ENCODE data around the gene RAMP1. TPM values are rescaled to one million over a fixed set of nuclear protein-coding genes. Genes with fewer than 3 reads are reported as not detected.

RAMP1 gene
- total and polyA plus RNA-seq, 8 donors = 53.3 to 87.6 (median 61.7) TPM

- WGBS, 2 donors = 31 to 36% methylated on average over 11 of the region's 11 CpGs
- H3K27me3 ChIP-seq = no peaks in the 10 kb centered on the region
- FAIRE-seq = no peak
- intact Hi-C loops (cut with DNase I) = no loop called here
- peak overlapping the region; percentile 89 to 94 (median 92) for H3K27ac ChIP-seq
- TF ChIP-seq CTCF (IDR thresholded peaks at IDR 0.05) = no peak
- H3K4me3 ChIP-seq = peak overlapping the region in 2 of 4 donors; percentile 69 to 73
- DNase-seq = peak in 1 of 6 donors; percentile 22
- ATAC-seq = peak in 2 of 4 donors; percentile 2 to 5
- H3K4me1 ChIP-seq = peaks cover 33 to 51% (median 42%) of the 10 kb centered on the region in 3 donors
- H3K9me3 ChIP-seq = no peaks in the 10 kb centered on the region
- H3K36me3 ChIP-seq = no peaks in the 10 kb centered on the region
These were observed 2.6 kb downstream of the RAMP1 start for GRCh38 chr2:237861875-237862527.

GRCh38 chr2:237862528-237862895, 3.1 kb downstream of the RAMP1 start:
- H3K4me1 ChIP-seq = peaks cover 33 to 51% (median 42%) of the 10 kb centered on the region in 3 donors

GRCh38 chr2:237863102-237863511, 3.7 kb downstream of the RAMP1 start:
- Histone ChIP-seq H3K9me3 (no peaks in the 10 kb centered on the region), H3K4me3 (no peak overlapping the region), H3K4me1 (peaks cover 33 to 54% (median 42%) of the 10 kb centered on the region in 3 donors), H3K36me3 (no peaks in the 10 kb centered on the region), H3K27me3 (no peaks in the 10 kb centered on the region), H3K27ac (peak overlapping the region in 3 of 4 donors; percentile 34 to 94 (median 93))
- ATAC-seq (no peak), FAIRE-seq (no peak), DNase-seq (peak in 1 of 6 donors; percentile 14)
- WGBS, 2 donors = 72 to 83% methylated on average over 4 of the region's 4 CpGs
- intact Hi-C loops (cut with DNase I) = no loop called here
- no peak for TF ChIP-seq CTCF (IDR thresholded peaks at IDR 0.05)

More at GRCh38 chr2:237862528-237862895, 3.1 kb downstream of the RAMP1 start:
- FAIRE-seq = no peak
- peak in 1 of 6 donors; percentile 16 for DNase-seq
- Histone ChIP-seq H3K27ac (peak overlapping the region; percentile 34 to 94 (median 92)), H3K9me3 (no peaks in the 10 kb centered on the region), H3K36me3 (no peaks in the 10 kb centered on the region), H3K27me3 (no peaks in the 10 kb centered on the region), H3K4me3 (no peak overlapping the region)
- 77 to 85% methylated on average over 8 of the region's 8 CpGs for WGBS, 2 donors
- TF ChIP-seq CTCF (IDR thresholded peaks at IDR 0.05) = no peak
- no peak for ATAC-seq
- intact Hi-C loops (cut with DNase I) = no loop called here

GRCh38 chr2:237863689-237864443, 4.4 kb downstream of the RAMP1 start:
- Histone ChIP-seq H3K27ac (peak overlapping the region in 3 of 4 donors; percentile 51 to 94 (median 93)), H3K9me3 (no peaks in the 10 kb centered on the region), H3K27me3 (no peaks in the 10 kb centered on the region), H3K36me3 (no peaks in the 10 kb centered on the region), H3K4me1 (peaks cover 33 to 49% (median 36%) of the 10 kb centered on the region in 3 donors), H3K4me3 (no peak overlapping the region)
- 43 to 44% methylated on average over 22 of the region's 22 CpGs for WGBS, 2 donors
- no peak for TF ChIP-seq CTCF (IDR thresholded peaks at IDR 0.05)
- FAIRE-seq (no peak), ATAC-seq (peak; percentile 4 to 13 (median 7)), DNase-seq (peak in 5 of 6 donors; percentile 42 to 67 (median 55))
- intact Hi-C loops (cut with DNase I) = no loop called here

Data from pancreas (tissue), 10 donors.